PC-9 (cell line): Measurements from ENCODE around the gene CTSE. TPM values are rescaled to one million over a fixed set of nuclear protein-coding genes. Genes with fewer than 3 reads are reported as not detected.

ENCODE experiments used
- BruUV-seq: library from RNA; stranded (reverse); fragments of 400-500 nt; replicated peaks from 2 replicates; lab custom pipeline; 2021; lab: Mats Ljungman, UMichigan
- CTCF ChIA-PET: fragments of 300-600 bp; sonication (Branson Sonifier 250); formaldehyde crosslinking; loops from one replicate; lab custom pipeline; 2022; ENCODE audit warnings: antibody characterized with exemption; lab: Charles Lee
- POLR2A ChIA-PET: fragments of 300-600 bp; sonication (Branson Sonifier 250); formaldehyde crosslinking; loops from one replicate; lab custom pipeline; 2022; ENCODE audit warnings: antibody characterized with exemption; ENCODE audit not compliant: unreplicated experiment; lab: Charles Lee
- DNase-seq, 2 experiments: peaks; one replicate each; pipeline versions ENCODE4 v3.0.0 to v3.0.0-alpha.2; 2015 to 2022; ENCODE audit warnings: mixed read lengths in 1 of 2
- H2AFZ ChIP-seq: fragments of 200-600 bp; sonication (generic); 2 replicates; pipeline ENCODE4 v1.8.1; 2017; ENCODE audit warnings: antibody characterized with exemption
- H3F3A ChIP-seq: fragments of 200-600 bp; sonication (generic); 2 replicates; pipeline ENCODE4 v1.8.1; 2017; ENCODE audit warnings: antibody characterized with exemption, mild to moderate bottlenecking, low read depth; ENCODE audit not compliant: insufficient read depth
- H3K27ac ChIP-seq: fragments of 200-600 bp; sonication (generic); 2 replicates; pipeline ENCODE4 v1.6.1; 2016; ENCODE audit warnings: mixed run types
- H3K27me3 ChIP-seq: fragments of 200-600 bp; sonication (generic); 2 replicates; pipeline ENCODE4 v1.6.1; 2016; ENCODE audit warnings: low read depth, mixed run types; ENCODE audit not compliant: insufficient read depth
- H3K36me3 ChIP-seq: fragments of 200-600 bp; sonication (generic); 2 replicates; pipeline ENCODE4 v1.6.1; 2016; ENCODE audit warnings: low read depth, mixed run types
- H3K4me1 ChIP-seq: fragments of 200-600 bp; sonication (generic); replicated peaks from 2 replicates; pipeline ENCODE4 v1.6.1; 2016; ENCODE audit warnings: mixed run types; ENCODE audit not compliant: insufficient read depth
- H3K4me2 ChIP-seq: fragments of 200-600 bp; sonication (generic); 2 replicates; pipeline ENCODE4 v1.6.1; 2017; ENCODE audit warnings: mixed run types
- H3K4me3 ChIP-seq: fragments of 200-600 bp; sonication (generic); 2 replicates; pipeline ENCODE4 v1.6.1; 2016; ENCODE audit warnings: mixed run types
- H3K79me2 ChIP-seq: fragments of 200-600 bp; sonication (generic); 2 replicates; pipeline ENCODE4 v1.6.1; 2017; ENCODE audit warnings: low read depth, mixed run types
- H3K9me2 ChIP-seq: fragments of 200-600 bp; sonication (generic); 2 replicates; pipeline ENCODE4 v1.8.1; 2017; ENCODE audit warnings: mild to moderate bottlenecking; ENCODE audit not compliant: insufficient read depth
- H3K9me3 ChIP-seq: fragments of 200-600 bp; sonication (generic); 2 replicates; pipeline ENCODE4 v1.8.1; 2016; ENCODE audit warnings: low read depth; ENCODE audit not compliant: insufficient read depth
- H4K20me1 ChIP-seq: fragments of 200-600 bp; sonication (generic); 2 replicates; pipeline ENCODE4 v1.8.1; 2017; ENCODE audit not compliant: insufficient read depth
- EZH2 ChIP-seq: fragments of 200-600 bp; sonication (generic); IDR thresholded peaks from 2 replicates; pipeline ENCODE4 v1.8.0; 2017; ENCODE audit warnings: antibody characterized with exemption, low read depth
- intact Hi-C: fragments of 100-400 bp; cut with micrococcal nuclease; formaldehyde crosslinking; loops from one replicate; pipeline ENCODE4 v1.10.0; 2022; ENCODE audit not compliant: unreplicated experiment
- total RNA-seq: library from RNA; stranded (reverse); gene quantifications from 2 replicates; pipeline ENCODE4 v1.2.3, GENCODE V29; 2021
- TF ChIP-seq, protein P1 (sequence below): fragments of 200-600 bp; sonication (generic); conservative IDR thresholded peaks from 2 replicates; pipeline ENCODE4 v1.6.1; 2017; ENCODE audit warnings: mixed run types, antibody characterized with exemption, mild to moderate bottlenecking, moderate library complexity

Gene CTSE
- total RNA-seq, 1 experiment from 2014 or later = 1.2 TPM

DNA sequence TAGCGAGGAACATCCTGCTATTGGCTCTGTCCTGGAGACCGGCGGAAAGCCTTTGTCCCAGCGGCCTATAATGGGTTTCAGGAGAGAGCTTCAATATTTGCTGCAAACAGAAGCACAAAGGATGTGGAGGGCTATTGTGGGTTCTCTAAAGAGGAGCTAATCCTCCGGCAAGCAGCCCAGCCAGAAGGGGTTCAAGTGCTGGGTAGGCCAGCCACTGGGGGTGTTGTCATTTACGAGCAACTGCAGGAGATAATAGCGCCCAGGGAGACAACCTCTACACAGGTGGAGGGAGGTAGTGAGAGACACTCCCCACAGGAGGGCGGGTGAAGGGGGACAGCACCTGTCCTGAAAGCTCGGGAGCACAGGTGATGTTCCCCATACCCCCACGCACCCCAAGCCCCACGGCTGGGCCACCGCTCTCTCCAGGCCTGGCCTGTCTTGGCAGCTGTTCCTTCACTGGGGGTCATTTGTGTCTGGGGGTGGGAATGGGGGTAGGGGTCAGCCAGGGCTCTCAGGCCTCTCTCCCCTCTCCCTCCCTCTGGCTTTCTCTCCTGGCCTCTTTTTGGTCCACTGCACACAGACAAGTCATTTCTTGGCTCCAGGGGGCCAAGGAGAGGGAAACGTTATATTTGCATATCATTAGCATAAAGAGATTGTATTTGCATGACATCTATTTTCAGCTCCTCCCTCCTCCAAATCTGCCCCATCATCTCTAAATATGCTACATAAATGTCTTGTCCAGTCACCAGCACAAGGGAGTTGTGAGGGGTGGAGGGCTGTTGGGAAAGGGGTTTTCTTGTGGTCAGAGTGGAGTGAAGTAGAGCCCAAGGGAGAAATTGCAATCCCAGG lies 58.4 kb downstream of the CTSE start:
- Histone ChIP-seq H3K9me3 (no peaks in the 10 kb centered on the region), H2AFZ (no peak overlapping the region), H3K4me1 (peaks cover 77% of the 10 kb centered on the region), H3K9me2 (no peaks in the 10 kb centered on the region), H3K79me2 (no peaks in the 10 kb centered on the region), H3F3A (peaks cover 50% of the 10 kb centered on the region), H3K4me3 (no peak overlapping the region), H3K36me3 (no peaks in the 10 kb centered on the region), H3K27ac (no peak overlapping the region), H3K4me2 (0 out of 2 replicates have a peak overlapping the region, but pooled peaks have one; percentile 73), H4K20me1 (no peaks in the 10 kb centered on the region), H3K27me3 (no peaks in the 10 kb centered on the region)
- DNase-seq = no peak
- TF ChIP-seq EZH2 = no peak
- TF ChIP-seq, protein P1, sequence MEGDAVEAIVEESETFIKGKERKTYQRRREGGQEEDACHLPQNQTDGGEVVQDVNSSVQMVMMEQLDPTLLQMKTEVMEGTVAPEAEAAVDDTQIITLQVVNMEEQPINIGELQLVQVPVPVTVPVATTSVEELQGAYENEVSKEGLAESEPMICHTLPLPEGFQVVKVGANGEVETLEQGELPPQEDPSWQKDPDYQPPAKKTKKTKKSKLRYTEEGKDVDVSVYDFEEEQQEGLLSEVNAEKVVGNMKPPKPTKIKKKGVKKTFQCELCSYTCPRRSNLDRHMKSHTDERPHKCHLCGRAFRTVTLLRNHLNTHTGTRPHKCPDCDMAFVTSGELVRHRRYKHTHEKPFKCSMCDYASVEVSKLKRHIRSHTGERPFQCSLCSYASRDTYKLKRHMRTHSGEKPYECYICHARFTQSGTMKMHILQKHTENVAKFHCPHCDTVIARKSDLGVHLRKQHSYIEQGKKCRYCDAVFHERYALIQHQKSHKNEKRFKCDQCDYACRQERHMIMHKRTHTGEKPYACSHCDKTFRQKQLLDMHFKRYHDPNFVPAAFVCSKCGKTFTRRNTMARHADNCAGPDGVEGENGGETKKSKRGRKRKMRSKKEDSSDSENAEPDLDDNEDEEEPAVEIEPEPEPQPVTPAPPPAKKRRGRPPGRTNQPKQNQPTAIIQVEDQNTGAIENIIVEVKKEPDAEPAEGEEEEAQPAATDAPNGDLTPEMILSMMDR = no peak
- ChIA-PET CTCF (no interaction called here), POLR2A (no interaction called here)
- no TSS peak for BruUV-seq
- intact Hi-C loops = no loop called here

DNA sequence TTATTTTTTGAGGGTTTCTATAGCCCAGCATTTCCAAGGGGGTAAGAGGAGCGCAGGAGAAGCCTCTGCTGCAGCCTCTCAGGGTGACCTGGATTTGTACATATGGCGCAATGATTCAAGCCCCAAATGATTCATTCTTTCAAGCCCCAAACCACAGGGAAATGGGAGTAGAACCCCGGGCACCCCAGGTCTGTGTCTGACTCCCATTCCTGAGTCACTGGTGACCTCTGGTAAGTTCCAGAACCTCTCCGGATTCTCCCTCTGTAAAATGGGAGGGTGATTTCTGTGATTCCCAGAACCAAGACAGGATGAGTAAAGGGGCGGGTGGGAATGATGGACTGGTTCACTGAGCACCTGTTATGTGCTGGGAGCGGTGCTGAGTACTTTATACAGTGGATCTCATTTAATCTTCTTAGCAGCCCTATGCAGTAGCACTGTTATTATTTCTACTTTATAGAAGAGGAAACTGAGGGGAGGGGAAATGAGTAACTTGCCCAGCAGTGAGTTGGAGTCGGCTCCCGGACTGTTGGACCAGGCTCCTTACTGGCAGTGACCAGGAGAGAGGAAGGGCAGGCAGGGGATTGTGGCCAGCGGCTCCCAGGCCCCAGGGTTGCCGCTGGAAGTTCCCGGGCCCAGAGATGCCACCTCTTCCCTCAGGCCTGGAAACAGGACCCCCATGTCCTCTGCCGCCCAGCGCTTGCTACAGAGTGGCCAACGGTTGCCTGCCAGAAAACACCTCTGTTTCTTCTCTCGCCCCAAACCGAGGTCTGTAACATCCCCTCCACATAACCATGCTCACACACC lies 60.1 kb downstream of the CTSE start:
- POLR2A ChIA-PET = no interaction called here
- peak overlapping the region; percentile 97 for H3K27ac ChIP-seq
- CTCF ChIA-PET = interaction anchor here (2.0 kb wide), 1 partner anchor 14 kb away, joined by 6 read pairs; no protein-coding TSS in a partner anchor
- H3K9me2 ChIP-seq = no peaks in the 10 kb centered on the region
- intact Hi-C loops = loop anchor here (2.0 kb wide), 1 partner anchor 17 kb away; no protein-coding TSS in a partner anchor
- H3K79me2 ChIP-seq = no peaks in the 10 kb centered on the region
- H3K4me2 ChIP-seq = peak overlapping the region; percentile 73
- peak overlapping the region; percentile 20; the same call in 1 of the 2 replicates for H3K4me3 ChIP-seq
- peaks cover 46% of the 10 kb centered on the region for H3F3A ChIP-seq
- peaks cover 78% of the 10 kb centered on the region for H3K4me1 ChIP-seq
- BruUV-seq = no TSS peak
- H3K36me3 ChIP-seq = no peaks in the 10 kb centered on the region
- peak in 1 of 2 experiments; percentile 92 for DNase-seq
- H4K20me1 ChIP-seq = no peaks in the 10 kb centered on the region
- no peaks in the 10 kb centered on the region for H3K27me3 ChIP-seq
- H3K9me3 ChIP-seq = no peaks in the 10 kb centered on the region
- H2AFZ ChIP-seq = no peak overlapping the region
- TF ChIP-seq EZH2 = no peak
- TF ChIP-seq, protein P1 = no peak

DNA sequence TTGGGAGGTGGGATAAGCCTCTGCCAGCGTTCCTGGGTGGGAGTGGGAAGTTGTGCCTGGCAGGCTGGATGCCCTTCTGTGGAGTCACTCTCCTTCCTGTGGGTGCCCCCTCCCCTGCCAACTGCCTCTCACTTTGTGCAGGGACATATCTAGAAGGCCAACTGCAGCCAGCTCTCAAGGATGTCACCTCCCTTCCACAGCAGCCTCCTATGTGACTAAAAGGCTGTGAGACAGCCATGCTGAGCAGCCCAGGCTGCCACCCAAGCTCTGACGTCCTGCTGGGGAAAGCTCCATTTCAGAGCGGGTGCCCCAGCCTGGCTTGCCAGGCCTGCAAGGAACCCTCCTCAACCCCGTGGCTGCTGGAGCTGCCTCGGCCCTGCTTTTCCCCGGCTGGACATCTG lies 60.9 kb downstream of the CTSE start:
- no peaks in the 10 kb centered on the region for H3K36me3 ChIP-seq
- H3K27me3 ChIP-seq = no peaks in the 10 kb centered on the region
- ChIA-PET POLR2A (no interaction called here), CTCF (interaction anchor here (2.0 kb wide), 1 partner anchor 14 kb away, joined by 6 read pairs; no protein-coding TSS in a partner anchor)
- H3K4me2 ChIP-seq = peak overlapping the region; percentile 73
- H2AFZ ChIP-seq = no peak overlapping the region
- H3F3A ChIP-seq = peaks cover 40% of the 10 kb centered on the region
- no peak for DNase-seq
- TF ChIP-seq EZH2 = no peak
- TF ChIP-seq, protein P1 = no peak
- intact Hi-C loops = loop anchor here (1.0 to 2.0 kb wide), 2 partner anchors 16 to 29 kb away; no protein-coding TSS in a partner anchor
- TSS peak; percentile 60 for BruUV-seq
- no peaks in the 10 kb centered on the region for H3K79me2 ChIP-seq
- H3K4me3 ChIP-seq = peak overlapping the region; percentile 20; the same call in 1 of the 2 replicates
- no peaks in the 10 kb centered on the region for H3K9me3 ChIP-seq
- no peaks in the 10 kb centered on the region for H4K20me1 ChIP-seq
- peaks cover 73% of the 10 kb centered on the region for H3K4me1 ChIP-seq
- peak overlapping the region; percentile 97 for H3K27ac ChIP-seq
- H3K9me2 ChIP-seq = no peaks in the 10 kb centered on the region
